Measurements from ENCODE around the gene NTNG2.
A peak's percentile ranks its signal among the peaks of the same experiment; 100 is the strongest.

NTNG2 gene

GRCh38 chr9:132171702-132172101 is 9.8 kb downstream of the NTNG2 start:
- DNase-seq = no peak

- DNase-seq = no peak
These were observed 10.3 kb downstream of the NTNG2 start for GRCh38 chr9:132172185-132172584.

- no peak for DNase-seq
These were observed 13.6 kb downstream of the NTNG2 start for GRCh38 chr9:132175431-132175830.

GRCh38 chr9:132176338-132176737 is 14.5 kb downstream of the NTNG2 start:
- no peak for DNase-seq

- peak in 10 of 14 donors; percentile 39 to 73 (median 66) for DNase-seq
These were observed 20.0 kb downstream of the NTNG2 start for GRCh38 chr9:132181796-132182313.

GRCh38 chr9:132182314-132183091 is 20.6 kb downstream of the NTNG2 start:
- peak in 10 of 14 donors; percentile 47 to 86 (median 72) for DNase-seq

GRCh38 chr9:132183134-132183533 is 21.3 kb downstream of the NTNG2 start:
- peak in 1 of 14 donors; percentile 93 for DNase-seq

GRCh38 chr9:132183715-132184114 is 21.9 kb downstream of the NTNG2 start:
- no peak for DNase-seq

GRCh38 chr9:132184124-132184523 is 22.3 kb downstream of the NTNG2 start:
- DNase-seq = no peak

- DNase-seq = peak in 1 of 14 donors; percentile 13
These were observed 23.5 kb downstream of the NTNG2 start for GRCh38 chr9:132185073-132186009.

- peak in 5 of 14 donors; percentile 19 to 49 (median 32) for DNase-seq
These were observed 25.3 kb downstream of the NTNG2 start for GRCh38 chr9:132187121-132187620.

GRCh38 chr9:132190966-132191365 is 29.1 kb downstream of the NTNG2 start:
- DNase-seq = peak in 1 of 14 donors; percentile 39

GRCh38 chr9:132192728-132193127 is 30.9 kb downstream of the NTNG2 start:
- peak in 12 of 14 donors; percentile 26 to 74 (median 55) for DNase-seq

GRCh38 chr9:132193227-132194124 is 31.6 kb downstream of the NTNG2 start:
- peak in 5 of 14 donors; percentile 15 to 40 (median 26) for DNase-seq

GRCh38 chr9:132194508-132194907 is 32.6 kb downstream of the NTNG2 start:
- DNase-seq = no peak

- no peak for DNase-seq
These were observed 35.5 kb downstream of the NTNG2 start for GRCh38 chr9:132197315-132197714.

- no peak for DNase-seq
These were observed 36.1 kb downstream of the NTNG2 start for GRCh38 chr9:132197856-132198550.

- DNase-seq = no peak
These were observed 37.2 kb downstream of the NTNG2 start for GRCh38 chr9:132199056-132199455.

- no peak for DNase-seq
These were observed 38.8 kb downstream of the NTNG2 start for GRCh38 chr9:132200706-132201105.

GRCh38 chr9:132201139-132201538 is 39.3 kb downstream of the NTNG2 start:
- no peak for DNase-seq

Data from C1 segment of cervical spinal cord (tissue), 14 donors.